IPS-18a (cell line): ENCODE measurements around the gene CYB561.
"Not testable (repeated sequence)": the region's sequence is repeated elsewhere in the genome, so short reads cannot be mapped to it uniquely, and the experiment has no call there.

ENCODE experiments used
- H3K27ac ChIP-seq: one replicate; pipeline ENCODE4 v1.5.1; 2013; ENCODE audit warnings: low read length
- H3K27me3 ChIP-seq: one replicate; pipeline ENCODE4 v1.6.1; 2013; ENCODE audit warnings: mild to moderate bottlenecking, low read length; ENCODE audit not compliant: control insufficient read depth, insufficient read depth
- H3K36me3 ChIP-seq: one replicate; pipeline ENCODE4 v1.6.1; 2013; ENCODE audit warnings: low read depth, low read length; ENCODE audit not compliant: control insufficient read depth
- H3K4me1 ChIP-seq: one replicate; pipeline ENCODE4 v1.6.1; 2013; ENCODE audit warnings: low read depth, low read length; ENCODE audit not compliant: control insufficient read depth
- H3K4me3 ChIP-seq: one replicate; pipeline ENCODE4 v1.5.1; 2013; ENCODE audit warnings: low read length
- H3K9ac ChIP-seq: one replicate; pipeline ENCODE4 v1.6.1; 2013; ENCODE audit warnings: mild to moderate bottlenecking, low read length, moderate library complexity
- H3K9me3 ChIP-seq: one replicate; pipeline ENCODE4 v1.6.1; 2013; ENCODE audit warnings: low read depth, low read length; ENCODE audit not compliant: control insufficient read depth

CYB561 gene

DNA sequence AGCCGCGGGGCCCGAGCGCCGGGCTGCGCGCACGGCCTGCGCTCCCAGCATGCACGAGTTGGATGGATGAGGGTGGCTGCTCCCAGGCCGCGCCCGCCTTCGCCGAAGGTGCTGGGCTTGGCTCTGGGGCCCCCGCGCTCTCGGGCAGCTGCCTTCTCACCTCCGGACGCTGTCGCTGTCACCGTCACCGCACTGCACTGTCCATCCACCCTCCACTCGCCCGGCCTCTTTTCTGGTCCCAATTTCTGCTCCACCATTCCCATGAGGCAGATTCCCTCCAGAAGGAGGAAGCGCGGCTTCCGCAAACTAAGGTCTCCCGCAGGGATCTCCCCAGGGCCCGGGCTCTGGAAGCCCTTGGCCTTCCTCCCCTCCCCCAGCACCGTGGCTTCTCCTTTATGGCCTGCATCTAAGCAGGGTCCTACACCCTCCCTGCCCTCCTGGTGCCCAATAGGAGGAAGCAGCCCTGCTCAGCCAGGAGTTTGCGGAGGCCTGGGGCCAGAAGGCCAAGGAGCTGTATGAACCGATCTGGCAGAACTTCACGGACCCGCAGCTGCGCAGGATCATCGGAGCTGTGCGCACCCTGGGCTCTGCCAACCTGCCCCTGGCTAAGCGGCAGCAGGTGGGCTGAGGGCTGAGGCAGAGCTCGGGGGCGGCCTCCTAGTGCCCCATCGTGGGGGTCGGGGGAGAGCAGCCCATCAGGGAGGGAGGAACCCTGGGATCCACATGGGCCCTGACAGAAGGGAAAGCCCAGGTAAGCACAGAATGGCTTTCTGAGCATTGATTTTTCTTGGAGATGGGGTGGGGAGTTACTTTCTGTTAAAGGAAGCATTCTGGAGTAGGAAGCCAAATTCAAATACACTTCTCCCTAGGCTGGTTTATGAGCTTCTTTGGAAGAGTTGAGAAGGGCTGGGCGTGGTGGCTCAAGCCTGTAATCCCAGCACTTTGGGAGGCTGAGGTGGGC, 31.7 kb upstream of the CYB561 start:
- Histone ChIP-seq H3K9me3 (no peaks in the 10 kb centered on the region), H3K4me3 (peak overlapping the region; percentile 57), H3K4me1 (peaks cover 8% of the 10 kb centered on the region), H3K9ac (no peak overlapping the region), H3K36me3 (no peaks in the 10 kb centered on the region), H3K27me3 (peaks cover 29% of the 10 kb centered on the region), H3K27ac (no peak overlapping the region)

DNA sequence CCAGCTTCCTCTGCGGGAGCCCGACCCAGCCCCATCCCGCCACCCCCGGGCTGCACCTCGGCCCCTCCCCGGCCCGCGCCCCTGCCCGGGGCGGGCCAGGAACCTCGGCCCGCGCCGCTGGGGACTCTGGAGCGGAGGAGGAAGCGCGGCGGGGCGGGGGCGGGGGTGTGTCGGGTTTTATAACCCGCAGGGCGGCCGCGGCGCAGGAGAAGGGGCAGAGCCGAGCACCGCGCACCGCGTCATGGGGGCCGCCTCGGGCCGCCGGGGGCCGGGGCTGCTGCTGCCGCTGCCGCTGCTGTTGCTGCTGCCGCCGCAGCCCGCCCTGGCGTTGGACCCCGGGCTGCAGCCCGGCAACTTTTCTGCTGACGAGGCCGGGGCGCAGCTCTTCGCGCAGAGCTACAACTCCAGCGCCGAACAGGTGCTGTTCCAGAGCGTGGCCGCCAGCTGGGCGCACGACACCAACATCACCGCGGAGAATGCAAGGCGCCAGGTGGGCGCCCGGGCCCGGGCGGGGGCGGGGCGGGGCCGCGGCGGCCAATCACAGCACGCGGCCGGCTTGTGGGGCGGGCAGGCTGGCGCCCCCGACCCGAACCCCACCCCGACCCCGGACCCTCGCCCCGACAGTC, 30.9 kb upstream of the CYB561 start, which contains the start of gene ACE:
ACE (plus strand) TSS at position 208 of the 626 bp plus-strand sequence; CDS start at position 242, 34 bp downstream.
- no peak within 1 kb of the TSS for H3K27ac ChIP-seq
- H3K4me1 ChIP-seq = peaks cover 8% of the 10 kb centered on the region
- no peaks in the 10 kb centered on the region for H3K9me3 ChIP-seq
- H3K9ac ChIP-seq = no peak within 1 kb of the TSS
- H3K27me3 ChIP-seq = peaks cover 29% of the 10 kb centered on the region
- peak within 1 kb of the TSS; percentile 57 for H3K4me3 ChIP-seq
- H3K36me3 ChIP-seq = no peaks in the 10 kb centered on the region

DNA sequence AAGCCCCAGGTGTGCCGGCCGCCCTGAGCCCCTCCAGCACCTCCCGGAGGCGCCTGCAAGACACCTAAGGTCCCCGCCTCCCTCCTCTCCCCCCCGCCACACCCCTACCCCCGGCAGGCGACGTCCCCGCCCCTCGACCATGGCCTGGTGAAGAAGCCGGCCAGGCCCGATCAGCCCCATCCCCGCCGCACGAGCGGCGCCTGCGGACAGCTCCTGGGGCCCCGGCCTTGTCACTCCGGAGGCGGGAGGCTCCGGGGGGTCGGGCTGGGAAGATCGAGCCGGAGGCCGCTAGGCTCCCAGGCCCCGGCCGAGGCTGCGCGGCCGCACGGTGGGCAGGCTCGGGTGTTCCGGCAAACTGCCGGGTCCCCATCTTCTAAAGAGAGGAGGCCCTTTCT, 30.4 kb upstream of the CYB561 start:
- H3K4me3 ChIP-seq = peak overlapping the region; percentile 57
- no peak overlapping the region for H3K9ac ChIP-seq
- H3K9me3 ChIP-seq = no peaks in the 10 kb centered on the region
- no peaks in the 10 kb centered on the region for H3K36me3 ChIP-seq
- H3K27ac ChIP-seq = no peak overlapping the region
- H3K4me1 ChIP-seq = peaks cover 8% of the 10 kb centered on the region
- H3K27me3 ChIP-seq = peaks cover 29% of the 10 kb centered on the region

DNA sequence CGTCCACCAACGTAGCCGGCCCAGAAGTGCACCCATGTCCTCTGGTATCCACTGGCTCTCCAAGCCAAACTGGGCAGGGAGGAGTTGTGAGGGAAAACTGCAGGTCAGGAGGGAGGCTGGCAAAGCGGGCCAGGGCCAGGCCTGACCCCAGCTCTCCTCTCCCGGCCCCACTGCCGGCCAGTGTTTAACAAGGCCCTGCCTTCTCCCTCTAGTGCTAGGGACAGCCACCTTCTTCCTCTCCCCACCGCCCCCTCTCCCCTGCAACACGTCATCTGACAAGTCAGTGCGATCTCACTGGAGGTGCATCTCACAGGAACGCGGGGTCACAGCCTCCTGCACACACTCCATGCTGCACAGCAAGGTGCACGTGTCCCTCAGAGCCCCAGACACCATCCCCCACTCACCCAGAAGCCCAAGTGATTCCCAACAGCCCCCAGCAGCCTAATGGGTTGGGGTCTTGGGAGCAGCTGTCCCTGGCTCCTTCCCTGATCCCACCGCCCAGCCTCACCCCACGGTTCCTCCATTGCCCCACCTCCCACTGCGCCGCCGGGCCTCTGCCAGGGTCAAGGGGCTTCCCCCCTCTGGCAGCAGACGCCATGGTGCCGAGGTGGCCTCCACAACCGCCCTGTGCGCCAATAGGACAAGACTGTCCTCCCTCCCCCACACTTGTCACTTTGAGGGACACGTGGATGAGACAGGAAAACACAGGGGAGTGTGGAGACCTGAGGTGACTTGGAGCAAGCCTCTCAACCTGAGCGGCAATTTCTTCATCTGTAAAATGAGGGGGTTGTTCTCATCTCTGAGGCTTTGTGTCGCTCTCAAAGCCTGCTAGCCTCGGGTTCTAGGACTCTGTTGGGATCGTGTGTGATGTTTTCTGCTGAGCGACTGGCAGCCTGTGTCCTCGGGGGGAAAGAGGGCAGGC, 29.6 kb upstream of the CYB561 start:
- peaks cover 29% of the 10 kb centered on the region for H3K27me3 ChIP-seq
- H3K4me1 ChIP-seq = peaks cover 8% of the 10 kb centered on the region
- no peaks in the 10 kb centered on the region for H3K9me3 ChIP-seq
- H3K9ac ChIP-seq = no peak overlapping the region
- H3K36me3 ChIP-seq = no peaks in the 10 kb centered on the region
- H3K4me3 ChIP-seq = peak overlapping the region; percentile 57
- no peak overlapping the region for H3K27ac ChIP-seq

DNA sequence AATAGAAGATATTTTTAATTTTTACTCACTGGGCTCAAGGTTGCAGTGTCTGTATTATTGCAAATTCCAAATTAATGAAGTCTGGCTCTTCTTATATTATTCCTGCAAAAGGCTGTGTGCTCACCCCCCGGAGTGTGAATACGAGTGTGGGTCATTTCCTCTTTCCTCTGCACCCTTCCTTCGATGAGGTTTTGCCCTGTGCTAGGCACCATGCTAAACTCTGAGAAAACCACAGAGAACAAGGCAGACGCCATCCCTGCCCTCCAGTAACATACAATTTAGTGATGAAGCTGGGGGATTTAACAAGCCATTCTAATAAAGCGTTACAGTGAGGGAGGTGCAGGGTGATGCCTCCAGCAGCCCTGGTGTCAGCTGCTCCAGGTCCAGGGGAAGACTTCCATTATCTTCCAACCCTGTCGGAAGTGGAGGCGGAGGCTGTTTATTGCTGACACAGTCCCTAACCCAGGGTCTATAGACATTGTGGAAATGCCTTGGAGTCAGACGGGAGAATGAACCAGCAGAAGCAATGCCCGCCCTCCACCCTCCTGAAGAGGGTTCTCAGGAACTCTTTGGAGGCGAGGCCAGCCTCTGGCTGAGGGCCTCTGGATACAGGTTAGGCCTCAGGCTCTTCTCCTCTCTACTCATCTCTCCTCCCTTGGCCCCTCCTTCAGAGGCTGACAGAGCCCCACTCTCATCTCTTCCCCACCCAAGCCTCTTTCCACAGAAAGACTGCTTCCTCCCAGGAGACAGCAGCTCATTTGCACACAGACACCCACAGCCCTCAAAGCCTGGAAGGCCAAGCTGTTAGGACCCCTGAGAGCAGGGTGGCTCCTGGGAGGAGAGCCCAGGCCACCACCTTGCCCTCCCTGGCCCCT, 28.7 kb upstream of the CYB561 start:
- no peak overlapping the region for H3K4me3 ChIP-seq
- no peaks in the 10 kb centered on the region for H3K9me3 ChIP-seq
- peaks cover 8% of the 10 kb centered on the region for H3K4me1 ChIP-seq
- H3K27me3 ChIP-seq = peaks cover 29% of the 10 kb centered on the region
- no peak overlapping the region for H3K9ac ChIP-seq
- no peaks in the 10 kb centered on the region for H3K36me3 ChIP-seq
- no peak overlapping the region for H3K27ac ChIP-seq

DNA sequence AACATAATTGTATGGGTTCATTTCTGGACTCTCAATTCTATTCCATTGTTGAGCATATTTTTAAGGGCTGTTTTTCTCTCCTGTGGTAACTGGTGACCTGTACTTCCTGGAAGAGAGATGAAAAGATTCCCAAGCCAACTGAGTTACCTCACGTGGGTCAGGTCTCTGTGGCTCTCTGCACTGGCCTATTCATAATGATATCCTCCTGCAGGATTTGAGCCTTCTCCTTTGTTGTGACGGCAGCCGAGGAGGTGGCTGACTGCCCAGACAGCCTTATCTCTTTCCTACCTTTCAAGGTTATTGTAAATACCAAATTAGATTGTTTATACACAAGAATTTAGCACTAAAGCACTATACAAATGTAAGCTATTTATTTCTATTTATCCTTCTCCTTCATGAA, 28.1 kb upstream of the CYB561 start:
- no peaks in the 10 kb centered on the region for H3K36me3 ChIP-seq
- peaks cover 8% of the 10 kb centered on the region for H3K4me1 ChIP-seq
- H3K9me3 ChIP-seq = no peaks in the 10 kb centered on the region
- no peak overlapping the region for H3K4me3 ChIP-seq
- H3K27me3 ChIP-seq = peaks cover 29% of the 10 kb centered on the region
- no peak overlapping the region for H3K9ac ChIP-seq
- no peak overlapping the region for H3K27ac ChIP-seq

DNA sequence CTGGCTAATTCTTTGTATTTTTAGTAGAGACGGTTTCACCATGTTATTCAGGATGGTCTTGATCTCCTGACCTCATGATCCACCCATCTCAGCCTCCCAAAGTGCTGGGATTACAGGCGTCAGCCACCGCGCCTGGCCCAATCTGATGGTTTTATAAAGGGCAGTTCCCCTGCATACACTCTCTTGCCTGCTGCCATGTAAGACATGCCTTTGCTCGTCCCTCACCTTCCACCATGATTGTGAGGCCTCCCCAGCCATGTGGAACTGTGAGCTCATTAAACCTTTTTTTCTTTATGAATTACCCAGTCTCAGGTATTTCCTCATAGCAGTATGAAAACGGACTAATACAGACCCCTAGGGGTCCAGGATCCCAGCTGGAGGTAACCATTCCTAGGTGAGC, 22.0 kb upstream of the CYB561 start:
- H3K27ac ChIP-seq = not testable (repeated sequence)

DNA sequence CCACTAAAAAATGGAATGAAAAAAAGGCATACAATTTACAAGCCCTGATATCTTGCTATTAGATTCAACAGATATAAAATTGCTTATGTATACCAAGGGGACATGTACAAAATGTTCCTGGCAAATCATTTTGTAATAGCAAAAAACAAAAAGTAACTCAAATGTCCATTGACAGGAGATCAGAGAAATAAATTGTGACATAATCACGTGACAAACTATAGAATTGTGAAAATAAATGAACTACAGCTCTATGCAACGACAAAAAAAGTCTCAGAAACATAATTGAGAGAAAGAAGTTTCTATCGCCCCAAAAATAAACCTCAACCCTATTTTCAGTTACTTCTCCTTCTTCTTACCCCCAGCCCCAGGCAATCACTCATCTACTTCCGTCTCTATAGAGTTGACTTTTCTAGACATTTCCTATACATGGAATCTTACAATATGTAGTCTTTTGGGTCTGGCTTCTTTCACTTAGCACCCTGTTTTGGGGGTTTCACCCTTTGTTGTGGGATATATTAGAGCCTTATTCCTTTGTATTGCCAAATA, 18.7 kb upstream of the CYB561 start:
- H3K4me1 ChIP-seq = no peaks in the 10 kb centered on the region
- H3K9ac ChIP-seq = no peak overlapping the region
- no peaks in the 10 kb centered on the region for H3K27me3 ChIP-seq
- H3K36me3 ChIP-seq = no peaks in the 10 kb centered on the region
- no peak overlapping the region for H3K27ac ChIP-seq
- H3K4me3 ChIP-seq = no peak overlapping the region
- no peaks in the 10 kb centered on the region for H3K9me3 ChIP-seq

More for the DNA sequence above, 22.0 kb upstream of the CYB561 start:
- not testable (repeated sequence) for H3K36me3 ChIP-seq, H3K9me3 ChIP-seq, H3K9ac ChIP-seq, H3K4me3 ChIP-seq, H3K27me3 ChIP-seq, H3K4me1 ChIP-seq

DNA sequence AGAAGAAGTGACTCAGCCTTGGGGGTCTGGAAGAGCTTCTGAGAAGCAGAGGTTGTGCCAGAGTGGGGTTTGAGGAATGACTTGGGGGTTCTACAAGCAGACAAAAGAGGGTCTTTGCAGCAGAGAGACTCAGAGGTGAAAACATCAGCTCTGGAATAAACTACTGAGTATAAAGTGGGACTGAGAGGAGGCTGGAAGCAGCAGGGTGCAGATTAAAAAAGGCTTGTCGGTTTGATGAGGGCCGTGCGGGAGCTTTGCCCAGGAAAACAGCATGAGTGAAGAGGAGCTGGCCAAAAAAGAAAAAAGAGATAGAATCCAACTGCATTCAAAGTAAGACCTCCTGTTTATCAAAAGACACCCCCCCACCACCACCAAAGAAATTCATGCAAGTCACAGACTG, 17.7 kb upstream of the CYB561 start:
- no peaks in the 10 kb centered on the region for H3K4me1 ChIP-seq
- no peak overlapping the region for H3K9ac ChIP-seq
- no peaks in the 10 kb centered on the region for H3K27me3 ChIP-seq
- no peak overlapping the region for H3K27ac ChIP-seq
- H3K36me3 ChIP-seq = no peaks in the 10 kb centered on the region
- H3K9me3 ChIP-seq = no peaks in the 10 kb centered on the region
- no peak overlapping the region for H3K4me3 ChIP-seq

DNA sequence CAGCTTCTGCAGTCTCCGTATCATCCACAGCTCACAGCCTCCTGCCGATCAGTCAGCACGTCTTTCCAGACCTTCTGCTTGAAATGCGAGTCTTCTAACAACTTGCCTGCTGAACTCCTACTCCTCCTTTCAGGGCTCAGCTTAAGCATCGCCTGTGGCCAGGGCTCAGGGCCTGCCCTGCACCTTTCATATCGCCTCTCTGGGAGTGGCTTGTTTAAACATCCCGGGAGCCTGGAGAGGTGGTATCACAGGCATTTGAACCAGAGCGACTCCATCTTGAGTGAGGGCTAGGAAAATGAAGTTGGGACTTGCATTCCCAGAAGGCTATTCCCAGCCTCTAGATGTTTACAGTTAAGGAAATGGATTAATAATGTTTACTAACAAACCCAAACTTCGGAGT, 13.9 kb upstream of the CYB561 start:
- Histone ChIP-seq H3K4me3 (no peak overlapping the region), H3K27ac (no peak overlapping the region), H3K9ac (no peak overlapping the region), H3K9me3 (no peaks in the 10 kb centered on the region), H3K36me3 (no peaks in the 10 kb centered on the region), H3K27me3 (no peaks in the 10 kb centered on the region), H3K4me1 (no peaks in the 10 kb centered on the region)
